Mesothelial cell of epicardium (in vitro differentiated cells): Measurements from ENCODE around the gene DEAF1. TPM values are rescaled to one million over a fixed set of nuclear protein-coding genes. Genes with fewer than 3 reads are reported as not detected.

Experiments
- DNase-seq, 2 experiments: peaks; one replicate each; pipeline ENCODE4 v3.0.0; 2021; ENCODE audit warnings: low spot score in 2 of 2; ENCODE audit not compliant: unreplicated experiment in 2 of 2
- H3K27ac Mint-ChIP-seq: 2 replicates; pipeline ENCODE4 v1.8.0; 2021; ENCODE audit warnings: mixed read lengths
- H3K27me3 Mint-ChIP-seq: 2 replicates; pipeline ENCODE4 v1.8.0; 2021; ENCODE audit warnings: low read depth, mixed read lengths
- H3K36me3 Mint-ChIP-seq: 2 replicates; pipeline ENCODE4 v1.8.0; 2021; ENCODE audit warnings: mixed read lengths
- H3K4me1 Mint-ChIP-seq: 2 replicates; pipeline ENCODE4 v1.8.0; 2021; ENCODE audit warnings: mixed read lengths
- H3K4me3 Mint-ChIP-seq: 2 replicates; pipeline ENCODE4 v1.8.0; 2021; ENCODE audit warnings: mild to moderate bottlenecking, moderate library complexity, mixed read lengths
- H3K9me3 Mint-ChIP-seq: 2 replicates; pipeline ENCODE4 v1.8.0; 2021; ENCODE audit warnings: mixed read lengths
- total RNA-seq: library from RNA; stranded (reverse); gene quantifications from 3 replicates; pipeline ENCODE4 v1.2.1, GENCODE V29; 2021
- TF ChIP-seq, protein P1 (sequence below): fragments of 200-600 bp; sonication (generic); IDR thresholded peaks from one replicate; pipeline ENCODE4 v1.5.0; 2021; ENCODE audit warnings: antibody characterized with exemption; ENCODE audit not compliant: unreplicated experiment

DEAF1 gene
- total RNA-seq, 1 donor from 2014 or later: 64.0 TPM

DNA sequence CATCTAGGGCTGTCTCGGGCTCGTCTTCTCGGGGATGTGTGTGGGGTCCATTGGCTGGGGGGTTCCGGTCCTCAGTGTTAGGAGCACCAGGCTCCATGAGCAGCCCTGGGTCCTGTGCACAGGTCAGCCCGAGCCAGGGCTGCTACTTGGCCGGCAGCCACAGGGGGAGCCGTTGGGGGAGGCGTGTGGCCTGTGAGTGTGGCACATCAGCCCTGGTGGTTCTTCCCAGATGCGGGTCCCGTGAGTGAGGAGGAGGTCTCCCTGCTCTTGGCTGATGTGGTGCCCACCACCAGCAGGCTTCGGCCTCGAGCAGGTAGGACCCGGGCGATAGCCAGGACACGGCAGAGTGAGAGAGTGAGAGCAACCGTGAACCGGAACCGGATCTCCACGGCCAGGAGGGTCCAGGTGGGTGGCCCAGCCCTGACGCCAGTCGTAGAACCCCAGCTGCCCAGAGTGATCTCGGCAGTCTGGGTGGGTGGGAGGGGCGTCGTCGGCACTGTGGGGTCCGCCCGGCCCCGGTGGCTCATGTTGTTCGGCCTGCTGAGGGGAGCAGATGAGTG lies 97.8 kb downstream of the DEAF1 start:
- TF ChIP-seq, protein P1, sequence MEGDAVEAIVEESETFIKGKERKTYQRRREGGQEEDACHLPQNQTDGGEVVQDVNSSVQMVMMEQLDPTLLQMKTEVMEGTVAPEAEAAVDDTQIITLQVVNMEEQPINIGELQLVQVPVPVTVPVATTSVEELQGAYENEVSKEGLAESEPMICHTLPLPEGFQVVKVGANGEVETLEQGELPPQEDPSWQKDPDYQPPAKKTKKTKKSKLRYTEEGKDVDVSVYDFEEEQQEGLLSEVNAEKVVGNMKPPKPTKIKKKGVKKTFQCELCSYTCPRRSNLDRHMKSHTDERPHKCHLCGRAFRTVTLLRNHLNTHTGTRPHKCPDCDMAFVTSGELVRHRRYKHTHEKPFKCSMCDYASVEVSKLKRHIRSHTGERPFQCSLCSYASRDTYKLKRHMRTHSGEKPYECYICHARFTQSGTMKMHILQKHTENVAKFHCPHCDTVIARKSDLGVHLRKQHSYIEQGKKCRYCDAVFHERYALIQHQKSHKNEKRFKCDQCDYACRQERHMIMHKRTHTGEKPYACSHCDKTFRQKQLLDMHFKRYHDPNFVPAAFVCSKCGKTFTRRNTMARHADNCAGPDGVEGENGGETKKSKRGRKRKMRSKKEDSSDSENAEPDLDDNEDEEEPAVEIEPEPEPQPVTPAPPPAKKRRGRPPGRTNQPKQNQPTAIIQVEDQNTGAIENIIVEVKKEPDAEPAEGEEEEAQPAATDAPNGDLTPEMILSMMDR: no peak
- H3K4me1 Mint-ChIP-seq: no peaks in the 10 kb centered on the region
- no peak overlapping the region for H3K4me3 Mint-ChIP-seq
- H3K9me3 Mint-ChIP-seq: no peaks in the 10 kb centered on the region
- no peak for DNase-seq
- H3K36me3 Mint-ChIP-seq: peaks cover 38% of the 10 kb centered on the region
- H3K27ac Mint-ChIP-seq: no peak overlapping the region
- no peaks in the 10 kb centered on the region for H3K27me3 Mint-ChIP-seq

DNA sequence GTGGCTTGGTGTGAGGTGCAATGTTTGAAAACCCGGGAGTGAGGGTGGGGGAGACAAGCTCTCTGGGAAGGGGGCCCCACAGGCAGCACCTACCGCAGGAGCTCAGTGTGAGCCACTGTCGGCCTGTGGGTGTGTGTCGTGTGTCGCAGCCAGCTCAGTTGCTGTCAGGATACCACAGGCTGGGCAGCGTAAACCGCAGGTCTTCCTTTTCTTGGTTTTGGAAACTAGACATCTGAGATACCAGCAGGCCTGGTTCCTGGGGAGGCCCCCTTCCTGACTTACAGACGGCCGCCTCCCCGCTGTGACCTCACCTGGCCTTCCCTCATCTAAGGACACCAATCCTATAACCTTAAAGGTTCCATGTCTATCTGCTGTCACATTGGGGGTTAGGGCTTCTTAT lies 98.6 kb downstream of the DEAF1 start:
- DNase-seq: no peak
- no peak overlapping the region for H3K4me3 Mint-ChIP-seq
- no peaks in the 10 kb centered on the region for H3K4me1 Mint-ChIP-seq
- TF ChIP-seq, protein P1: no peak
- no peaks in the 10 kb centered on the region for H3K9me3 Mint-ChIP-seq
- H3K27me3 Mint-ChIP-seq: no peaks in the 10 kb centered on the region
- H3K36me3 Mint-ChIP-seq: peaks cover 36% of the 10 kb centered on the region
- H3K27ac Mint-ChIP-seq: no peak overlapping the region

DNA sequence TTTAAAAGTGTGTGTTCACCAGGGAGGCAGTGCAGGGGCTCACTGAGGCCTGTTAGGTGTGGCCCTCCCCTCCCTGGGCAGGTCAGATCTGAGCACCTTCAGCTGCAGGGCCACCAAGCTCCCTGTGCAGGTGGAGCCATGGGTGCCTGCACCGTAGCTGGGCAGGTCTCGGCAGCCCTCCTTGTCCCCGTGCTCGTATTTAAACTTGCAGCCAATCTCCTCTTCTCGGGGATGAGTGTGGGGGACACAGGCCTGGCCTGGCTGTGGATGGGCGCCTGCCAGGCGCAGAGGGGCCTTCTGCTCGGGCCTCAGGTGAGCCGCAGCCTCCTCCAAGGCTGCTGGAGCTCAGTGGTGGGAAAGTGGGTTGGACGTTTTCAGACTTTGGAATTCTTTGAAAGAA lies 99.6 kb downstream of the DEAF1 start:
- TF ChIP-seq, protein P1: no peak
- Mint-ChIP-seq H3K27ac (no peak overlapping the region), H3K4me3 (no peak overlapping the region), H3K4me1 (no peaks in the 10 kb centered on the region), H3K9me3 (no peaks in the 10 kb centered on the region), H3K27me3 (no peaks in the 10 kb centered on the region), H3K36me3 (peaks cover 39% of the 10 kb centered on the region)
- DNase-seq: no peak

Other genes with a start within 250 kb of the DEAF1 start
- 39.0 to 49.7 TPM (median 42.1 TPM) in 3 replicates for gene PTDSS2, start 244.9 kb downstream of the DEAF1 start, total RNA-seq
- gene RNH1, start 188.0 kb downstream of the DEAF1 start, total RNA-seq: 81.7 to 89.4 TPM (median 83.2 TPM) in 3 replicates
- gene HRAS, start 159.6 kb downstream of the DEAF1 start, total RNA-seq: 35.1 to 41.5 TPM (median 39.3 TPM) in 3 replicates
- gene LRRC56, start 157.7 kb downstream of the DEAF1 start, total RNA-seq: 3.0 to 3.4 TPM (median 3.2 TPM) in 3 replicates
- 16.5 to 17.4 TPM (median 16.6 TPM) in 3 replicates for gene LMNTD2, start 134.5 kb downstream of the DEAF1 start, total RNA-seq
- gene RASSF7, start 134.3 kb downstream of the DEAF1 start, total RNA-seq: 29.3 to 32.3 TPM (median 32.1 TPM) in 3 replicates
- 48.2 to 51.1 TPM (median 49.7 TPM) in 3 replicates for gene PHRF1, start 118.8 kb downstream of the DEAF1 start, total RNA-seq
- gene IRF7, start 79.3 kb downstream of the DEAF1 start, total RNA-seq: 20.8 to 24.5 TPM (median 21.9 TPM) in 3 replicates
- 0.27 to 0.58 TPM (median 0.34 TPM) in 3 replicates for gene CDHR5, start 70.3 kb downstream of the DEAF1 start, total RNA-seq
- 1.2 to 1.7 TPM (median 1.3 TPM) in 3 replicates for gene SCT, start 68.0 kb downstream of the DEAF1 start, total RNA-seq
- gene DRD4, start 58.0 kb downstream of the DEAF1 start, total RNA-seq: 2.1 to 3.1 TPM (median 2.5 TPM) in 3 replicates
- gene TMEM80, start 594 bp upstream of the DEAF1 start, total RNA-seq: 25.7 to 30.7 TPM (median 28.7 TPM) in 3 replicates
- gene EPS8L2, start 11.0 kb upstream of the DEAF1 start, total RNA-seq: 105 to 112 TPM (median 111 TPM) in 3 replicates
- 86.9 to 97.5 TPM (median 89.7 TPM) in 3 replicates for gene TALDO1, start 52.2 kb upstream of the DEAF1 start, total RNA-seq
- gene GATD1, start 82.3 kb upstream of the DEAF1 start, total RNA-seq: 81.1 to 91.2 TPM (median 83.9 TPM) in 3 replicates
- gene CEND1, start 94.9 kb upstream of the DEAF1 start, total RNA-seq: not detected in 3 replicates
- 34.3 to 37.2 TPM (median 35.7 TPM) in 3 replicates for gene SLC25A22, start 103.1 kb upstream of the DEAF1 start, total RNA-seq
- 40.1 to 43.7 TPM (median 43.1 TPM) in 3 replicates for gene PIDD1, start 110.0 kb upstream of the DEAF1 start, total RNA-seq
- 1,651 to 1,738 TPM (median 1,657 TPM) in 3 replicates for gene RPLP2, start 114.7 kb upstream of the DEAF1 start, total RNA-seq
- gene PNPLA2, start 123.7 kb upstream of the DEAF1 start, total RNA-seq: 41.3 to 50.9 TPM (median 50.0 TPM) in 3 replicates
- gene CRACR2B, start 132.7 kb upstream of the DEAF1 start, total RNA-seq: 9.9 to 10.6 TPM (median 10.0 TPM) in 3 replicates
- gene CD151, start 137.7 kb upstream of the DEAF1 start, total RNA-seq: 125 to 142 TPM (median 140 TPM) in 3 replicates
- gene POLR2L, start 147.3 kb upstream of the DEAF1 start, total RNA-seq: 78.7 to 80.2 TPM (median 79.8 TPM) in 3 replicates
- gene TSPAN4, start 147.6 kb upstream of the DEAF1 start, total RNA-seq: 94.1 to 98.8 TPM (median 96.6 TPM) in 3 replicates
- 88.3 to 95.9 TPM (median 95.4 TPM) in 3 replicates for gene CHID1, start 215.6 kb upstream of the DEAF1 start, total RNA-seq
- gene AP2A2, start 230.6 kb upstream of the DEAF1 start, total RNA-seq: 74.9 to 89.1 TPM (median 86.6 TPM) in 3 replicates